Upper lobe of right lung (tissue), 1 donor: ENCODE results near the gene USP31. TPM values are rescaled to one million over a fixed set of nuclear protein-coding genes. Genes with fewer than 3 reads are reported as not detected.
"Not testable (repeated sequence)": the region's sequence is repeated elsewhere in the genome, so short reads cannot be mapped to it uniquely, and the experiment has no call there.

Experiments used
- ATAC-seq: fragments of 200-7000 bp; cut with Tn5 transposase; one replicate; pipeline ENCODE4 v1.9.1; 2020; ENCODE audit warnings: mild to moderate bottlenecking, moderate library complexity
- DNase-seq: peaks from one replicate; pipeline ENCODE4 v3.0.0-alpha.2; 2020
- H3K27ac ChIP-seq: fragments of 200-600 bp; one replicate; pipeline ENCODE4 v1.8.0; 2022
- H3K27me3 ChIP-seq: fragments of 200-600 bp; one replicate; pipeline ENCODE4 v1.8.0; 2022; ENCODE audit warnings: mild to moderate bottlenecking
- H3K36me3 ChIP-seq: fragments of 200-600 bp; one replicate; pipeline ENCODE4 v1.8.0; 2022
- H3K4me1 ChIP-seq: fragments of 200-600 bp; one replicate; pipeline ENCODE4 v1.8.0; 2022
- H3K4me3 ChIP-seq: fragments of 200-600 bp; one replicate; pipeline ENCODE4 v1.8.0; 2022; ENCODE audit warnings: mild to moderate bottlenecking
- H3K9me3 ChIP-seq: fragments of 200-600 bp; one replicate; pipeline ENCODE4 v1.8.0; 2022
- intact Hi-C: fragments of 100-400 bp; cut with DNase I; formaldehyde crosslinking; loops from one replicate; pipeline ENCODE4 v1.11.0; 2022
- total RNA-seq: library from RNA; stranded (reverse); fragmentation: NEBNext Ultra II Directional; extraction: Animal tissue kit (Norgen Biotek cat#: 25700); gene quantifications from one replicate; pipeline ENCODE4 v1.2.1, GENCODE V29; 2021
- TF ChIP-seq, protein P1 (sequence below): fragments of 200-600 bp; IDR thresholded peaks from one replicate; pipeline ENCODE4 v1.8.0; 2022; ENCODE audit warnings: antibody characterized with exemption
- donor health status: DM: no; HTN: yes; CAD: no; lungs with severe emphysema.

USP31 gene
- total RNA-seq, 1 donor from 2014 or later, result 15.9 TPM

DNA sequence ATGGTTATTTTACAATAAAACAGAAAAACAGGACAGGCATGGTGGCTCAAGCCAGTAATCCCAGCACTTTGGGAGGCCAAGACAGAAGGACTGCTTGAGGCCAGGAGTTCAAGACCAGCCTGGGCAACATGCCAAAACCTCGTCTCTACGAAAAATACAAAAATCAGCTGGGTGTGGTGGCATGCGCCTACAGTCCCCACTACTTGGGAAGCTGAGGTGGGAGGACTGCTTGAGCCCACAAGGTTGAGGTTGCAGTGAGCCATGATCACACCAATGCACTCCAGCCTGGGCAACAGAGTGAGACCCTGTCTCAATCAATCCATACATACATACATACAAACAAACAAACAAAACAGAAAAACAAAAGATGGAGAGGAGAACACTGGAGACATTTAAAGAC lies 45.6 kb downstream of the USP31 start:
- H3K36me3 ChIP-seq, result peaks cover 18% of the 10 kb centered on the region
- intact Hi-C loops, result no loop called here
- TF ChIP-seq, protein P1, sequence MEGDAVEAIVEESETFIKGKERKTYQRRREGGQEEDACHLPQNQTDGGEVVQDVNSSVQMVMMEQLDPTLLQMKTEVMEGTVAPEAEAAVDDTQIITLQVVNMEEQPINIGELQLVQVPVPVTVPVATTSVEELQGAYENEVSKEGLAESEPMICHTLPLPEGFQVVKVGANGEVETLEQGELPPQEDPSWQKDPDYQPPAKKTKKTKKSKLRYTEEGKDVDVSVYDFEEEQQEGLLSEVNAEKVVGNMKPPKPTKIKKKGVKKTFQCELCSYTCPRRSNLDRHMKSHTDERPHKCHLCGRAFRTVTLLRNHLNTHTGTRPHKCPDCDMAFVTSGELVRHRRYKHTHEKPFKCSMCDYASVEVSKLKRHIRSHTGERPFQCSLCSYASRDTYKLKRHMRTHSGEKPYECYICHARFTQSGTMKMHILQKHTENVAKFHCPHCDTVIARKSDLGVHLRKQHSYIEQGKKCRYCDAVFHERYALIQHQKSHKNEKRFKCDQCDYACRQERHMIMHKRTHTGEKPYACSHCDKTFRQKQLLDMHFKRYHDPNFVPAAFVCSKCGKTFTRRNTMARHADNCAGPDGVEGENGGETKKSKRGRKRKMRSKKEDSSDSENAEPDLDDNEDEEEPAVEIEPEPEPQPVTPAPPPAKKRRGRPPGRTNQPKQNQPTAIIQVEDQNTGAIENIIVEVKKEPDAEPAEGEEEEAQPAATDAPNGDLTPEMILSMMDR, result no peak
- H3K27me3 ChIP-seq, result no peaks in the 10 kb centered on the region
- no peaks in the 10 kb centered on the region for H3K9me3 ChIP-seq
- DNase-seq (no peak), ATAC-seq (no peak)
- H3K27ac ChIP-seq, result no peak overlapping the region
- no peak overlapping the region for H3K4me3 ChIP-seq
- H3K4me1 ChIP-seq, result no peaks in the 10 kb centered on the region

DNA sequence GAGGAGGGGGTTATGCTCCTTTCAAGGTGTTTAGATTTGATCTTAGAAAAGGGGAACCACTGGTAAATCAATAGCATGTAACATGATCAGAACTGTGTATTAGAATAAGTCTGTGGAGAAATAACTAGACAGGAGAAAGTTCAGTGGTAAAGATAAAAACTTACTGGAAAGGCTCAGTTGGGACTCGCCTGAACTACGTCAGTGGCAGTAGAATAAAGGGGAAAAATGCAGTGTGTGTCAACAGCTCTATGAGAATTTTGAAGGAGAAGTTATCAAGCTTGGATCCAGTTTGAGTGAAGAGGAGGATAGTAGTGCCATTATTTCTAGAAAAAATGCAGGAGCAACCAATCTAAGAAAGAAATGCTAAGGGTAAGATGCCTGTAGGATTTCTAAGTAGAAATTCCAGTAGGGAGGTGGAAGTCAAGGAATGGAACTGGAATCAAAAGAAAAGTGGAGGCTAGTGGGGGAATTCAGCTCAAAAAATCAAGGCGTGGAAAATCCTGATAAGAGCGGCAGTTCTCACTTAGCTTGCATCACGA lies 48.2 kb downstream of the USP31 start:
- no peaks in the 10 kb centered on the region for H3K9me3 ChIP-seq
- no peak overlapping the region for H3K4me3 ChIP-seq
- no peak overlapping the region for H3K27ac ChIP-seq
- ATAC-seq (no peak), DNase-seq (no peak)
- intact Hi-C loops, result no loop called here
- no peaks in the 10 kb centered on the region for H3K27me3 ChIP-seq
- peaks cover 18% of the 10 kb centered on the region for H3K36me3 ChIP-seq
- TF ChIP-seq, protein P1, result no peak
- no peaks in the 10 kb centered on the region for H3K4me1 ChIP-seq

GRCh38 chr16:23096450-23096849 lies 52.8 kb downstream of the USP31 start:
- H3K4me1 ChIP-seq, H3K4me3 ChIP-seq, H3K27me3 ChIP-seq, H3K36me3 ChIP-seq, intact Hi-C loops, H3K27ac ChIP-seq, H3K9me3 ChIP-seq, DNase-seq, ATAC-seq: not testable (repeated sequence)

DNA sequence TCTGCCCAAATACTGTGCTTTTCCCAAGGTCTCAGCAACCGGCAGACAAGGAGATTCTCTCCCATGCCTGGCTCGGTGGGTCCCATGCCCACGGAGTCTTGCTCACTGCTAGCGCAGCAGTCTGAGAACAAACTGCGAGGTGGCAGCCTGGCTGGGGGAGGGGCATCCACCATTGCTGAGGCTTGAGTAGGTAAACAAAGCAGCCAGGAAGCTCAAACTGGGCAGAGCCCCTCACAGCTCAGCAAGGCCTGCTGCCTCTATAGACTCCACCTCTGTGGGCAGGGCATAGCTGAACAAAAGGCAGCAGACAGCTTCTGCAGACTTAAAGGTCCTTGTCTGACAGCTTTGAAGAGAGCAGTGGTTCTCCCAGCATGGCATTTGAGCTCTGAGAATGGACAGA lies 55.1 kb downstream of the USP31 start:
- H3K9me3 ChIP-seq, H3K27ac ChIP-seq, H3K4me1 ChIP-seq, H3K4me3 ChIP-seq, ATAC-seq, H3K27me3 ChIP-seq, DNase-seq, intact Hi-C loops: not testable (repeated sequence)
- peaks cover 14% of the 10 kb centered on the region for H3K36me3 ChIP-seq

- H3K4me1 ChIP-seq, result no peaks in the 10 kb centered on the region
- no peak overlapping the region for H3K27ac ChIP-seq
- ATAC-seq (no peak), DNase-seq (no peak)
- intact Hi-C loops, result no loop called here
- no peak overlapping the region for H3K4me3 ChIP-seq
- no peaks in the 10 kb centered on the region for H3K9me3 ChIP-seq
- H3K36me3 ChIP-seq, result peaks cover 14% of the 10 kb centered on the region
- no peaks in the 10 kb centered on the region for H3K27me3 ChIP-seq
- TF ChIP-seq, protein P1, result no peak
Measured at GRCh38 chr16:23092801-23093117, 56.5 kb downstream of the USP31 start.

GRCh38 chr16:23092072-23092800 lies 57.0 kb downstream of the USP31 start:
- Histone ChIP-seq H3K36me3 (peaks cover 15% of the 10 kb centered on the region), H3K4me3 (no peak overlapping the region), H3K4me1 (no peaks in the 10 kb centered on the region), H3K9me3 (no peaks in the 10 kb centered on the region), H3K27me3 (no peaks in the 10 kb centered on the region), H3K27ac (no peak overlapping the region)
- DNase-seq, result no peak
- intact Hi-C loops, result no loop called here
- ATAC-seq, result no peak
- TF ChIP-seq, protein P1, result no peak

DNA sequence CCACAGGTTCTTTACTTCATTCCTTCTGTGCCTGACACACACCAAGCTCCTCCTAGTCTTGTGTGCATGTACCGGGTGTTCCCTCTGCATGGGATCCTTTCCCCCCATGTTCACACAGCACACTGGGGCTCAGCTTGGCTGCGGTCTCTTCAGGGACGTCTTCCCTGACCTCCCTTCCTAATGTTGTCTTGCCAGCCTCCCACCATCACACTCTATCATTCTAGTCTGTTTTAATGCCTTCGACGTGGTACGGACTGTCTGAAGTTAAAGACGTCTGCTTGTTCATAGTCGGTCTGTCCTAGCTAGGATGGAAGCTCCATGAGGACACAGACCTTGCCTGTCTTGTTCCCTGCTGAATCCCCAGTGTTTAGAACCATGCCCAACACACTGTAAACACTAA lies 60.1 kb downstream of the USP31 start:
- H3K4me3 ChIP-seq, result no peak overlapping the region
- no peak for ATAC-seq
- H3K4me1 ChIP-seq, result no peaks in the 10 kb centered on the region
- intact Hi-C loops, result no loop called here
- H3K9me3 ChIP-seq, result no peaks in the 10 kb centered on the region
- no peak for DNase-seq
- no peak overlapping the region for H3K27ac ChIP-seq
- TF ChIP-seq, protein P1, result no peak
- H3K27me3 ChIP-seq, result no peaks in the 10 kb centered on the region
- H3K36me3 ChIP-seq, result peaks cover 34% of the 10 kb centered on the region
